T47D (cell line): ENCODE measurements around the gene SLC22A17.
"Not testable (repeated sequence)": the region's sequence is repeated elsewhere in the genome, so short reads cannot be mapped to it uniquely, and the experiment has no call there.

Experiments
- DNase-seq, 2 experiments: peaks; one replicate each; pipeline versions ENCODE4 v3.0.0 to v3.0.0-alpha.2; 2011 to 2012; ENCODE audit warnings: low read depth in 1 of 2, low spot score in 1 of 2
- JUND ChIP-seq: IDR thresholded peaks from 2 replicates; pipeline ENCODE4 v1.6.1; 2012; ENCODE audit warnings: low read depth
- in situ Hi-C: cut with HindIII; loops from 2 replicates; pipeline ENCODE4 v1.10.0; 2016; ENCODE audit warnings: low sequenced_read_pairs, low pct_unique_long_range_greater_than_20kb

Gene SLC22A17

DNA sequence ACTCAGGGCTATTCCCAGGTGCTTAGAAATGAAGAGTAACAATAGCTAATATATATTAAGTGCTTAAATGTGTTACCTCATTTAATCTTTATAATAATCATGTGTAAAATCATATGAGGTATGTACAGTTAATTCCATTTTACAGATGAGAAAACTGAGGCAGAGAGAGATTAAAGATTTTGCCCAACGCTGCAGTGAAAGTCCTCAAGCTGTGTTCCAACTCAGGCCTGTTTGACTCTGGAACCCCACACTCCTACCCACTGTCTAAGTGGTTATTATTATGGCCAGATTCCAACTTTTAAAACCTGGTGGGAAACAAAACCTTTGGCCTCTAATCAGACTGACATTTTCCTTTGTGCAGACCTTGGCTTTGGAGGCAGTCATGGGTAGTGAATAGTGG lies 34.3 kb upstream of the SLC22A17 start:
- in situ Hi-C loops, result no loop called here
- no peak for DNase-seq
- TF ChIP-seq JUND, result no peak

DNA sequence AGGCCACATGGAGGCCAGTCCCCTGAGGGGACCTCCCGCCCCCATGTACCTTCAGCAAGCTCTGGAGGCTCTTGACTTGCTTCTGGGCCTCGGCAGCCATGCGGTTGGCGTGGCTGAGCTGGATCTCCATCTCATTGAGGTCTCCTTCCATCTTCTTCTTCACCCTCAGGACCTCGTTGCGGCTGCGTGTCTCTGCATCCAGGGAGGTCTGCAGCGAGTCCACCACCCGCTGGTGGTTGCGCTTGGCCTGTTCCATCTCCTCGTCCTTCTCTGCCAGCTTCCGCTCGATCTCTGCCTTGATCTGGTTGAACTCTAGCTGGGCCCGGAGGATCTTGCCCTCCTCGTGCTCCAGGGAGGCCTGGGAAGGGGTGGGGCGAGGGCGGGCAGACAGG lies 33.6 kb upstream of the SLC22A17 start:
- DNase-seq, in situ Hi-C loops: not testable (repeated sequence)

DNA sequence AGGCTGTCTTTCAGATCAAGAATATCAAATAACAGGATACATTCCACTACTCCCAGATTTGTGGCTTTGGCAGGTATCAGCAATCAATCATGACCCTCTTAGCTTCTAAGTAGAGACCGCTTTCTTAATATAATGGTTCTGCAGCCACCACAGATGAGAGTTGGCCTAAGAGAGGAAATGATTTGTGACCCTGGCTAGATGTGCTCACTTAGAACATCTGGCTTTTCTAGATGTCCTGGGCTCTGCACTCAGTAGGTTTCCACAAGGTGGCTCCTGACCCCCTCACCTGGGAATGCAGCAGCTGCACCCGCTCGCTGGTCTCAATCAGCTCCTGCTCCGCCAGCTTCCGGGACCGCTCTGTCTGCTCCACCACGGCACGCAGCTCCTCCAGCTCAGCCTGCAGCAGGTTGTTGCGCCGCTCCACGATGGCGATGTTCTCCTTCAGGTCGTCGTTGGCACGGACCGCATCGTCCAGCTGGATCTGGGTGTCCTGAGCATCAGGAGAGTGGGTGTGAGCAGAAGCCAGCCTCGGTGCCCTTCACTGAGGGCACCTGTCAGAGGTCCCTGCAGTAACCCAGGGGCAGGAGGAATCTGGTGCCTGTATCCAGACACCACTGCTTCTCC lies 33.1 kb upstream of the SLC22A17 start:
- TF ChIP-seq JUND, result no peak
- in situ Hi-C loops, result no loop called here
- DNase-seq, result no peak

DNA sequence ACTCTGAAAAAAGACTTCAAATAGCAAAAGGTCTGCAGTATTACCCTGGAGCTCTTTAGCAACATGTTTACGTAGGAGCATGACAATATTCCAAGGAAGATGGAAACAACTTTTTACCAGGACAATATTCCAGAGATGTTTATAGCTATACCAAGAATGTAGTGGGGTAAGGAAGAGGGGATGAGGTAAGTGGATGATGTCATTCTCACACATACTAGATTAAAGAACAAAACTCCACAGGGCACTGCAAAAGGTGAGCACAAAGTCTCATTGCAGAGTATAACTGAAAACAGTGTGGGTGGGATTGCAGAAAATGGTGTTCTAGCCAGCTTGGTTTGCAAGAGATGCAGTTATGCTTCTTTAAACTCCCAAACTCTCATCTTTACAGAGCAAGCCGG lies 32.6 kb upstream of the SLC22A17 start:
- in situ Hi-C loops, result no loop called here
- no peak for DNase-seq
- TF ChIP-seq JUND, result no peak

DNA sequence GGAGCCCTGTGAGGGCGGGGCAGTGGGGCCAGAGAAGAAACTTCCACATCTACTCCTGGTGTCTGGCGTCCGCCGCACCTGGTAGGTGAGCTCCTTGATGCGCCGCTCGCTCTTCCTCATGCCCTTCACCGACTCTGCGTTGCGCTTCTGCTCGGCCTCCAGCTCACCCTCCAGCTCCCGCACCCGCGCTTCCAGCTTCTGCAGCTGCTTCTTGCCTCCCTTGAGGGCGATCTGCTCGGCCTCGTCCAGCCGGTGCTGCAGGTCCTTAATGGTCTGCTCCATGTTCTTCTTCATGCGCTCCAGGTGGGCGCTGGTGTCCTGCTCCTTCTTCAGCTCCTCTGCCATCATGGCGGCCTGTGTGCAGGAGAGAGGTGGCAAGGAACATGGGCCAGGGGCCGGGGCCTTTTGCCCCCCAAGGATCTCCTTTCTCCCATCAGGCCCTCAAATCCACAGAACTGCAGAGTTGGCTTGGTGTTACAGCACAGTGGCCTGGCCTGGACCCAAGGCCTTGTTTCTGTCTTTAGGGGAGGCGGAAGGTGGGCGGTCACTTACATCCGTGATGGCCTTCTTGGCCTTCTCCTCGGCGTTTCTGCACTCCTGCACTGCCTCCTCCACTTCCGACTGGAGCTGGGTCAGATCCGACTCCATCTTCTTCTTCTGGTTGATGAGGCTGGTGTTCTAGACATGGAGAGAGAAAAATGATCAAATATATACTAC lies 31.8 kb upstream of the SLC22A17 start:
- no peak for DNase-seq
- no peak for TF ChIP-seq JUND
- in situ Hi-C loops, result no loop called here

DNA sequence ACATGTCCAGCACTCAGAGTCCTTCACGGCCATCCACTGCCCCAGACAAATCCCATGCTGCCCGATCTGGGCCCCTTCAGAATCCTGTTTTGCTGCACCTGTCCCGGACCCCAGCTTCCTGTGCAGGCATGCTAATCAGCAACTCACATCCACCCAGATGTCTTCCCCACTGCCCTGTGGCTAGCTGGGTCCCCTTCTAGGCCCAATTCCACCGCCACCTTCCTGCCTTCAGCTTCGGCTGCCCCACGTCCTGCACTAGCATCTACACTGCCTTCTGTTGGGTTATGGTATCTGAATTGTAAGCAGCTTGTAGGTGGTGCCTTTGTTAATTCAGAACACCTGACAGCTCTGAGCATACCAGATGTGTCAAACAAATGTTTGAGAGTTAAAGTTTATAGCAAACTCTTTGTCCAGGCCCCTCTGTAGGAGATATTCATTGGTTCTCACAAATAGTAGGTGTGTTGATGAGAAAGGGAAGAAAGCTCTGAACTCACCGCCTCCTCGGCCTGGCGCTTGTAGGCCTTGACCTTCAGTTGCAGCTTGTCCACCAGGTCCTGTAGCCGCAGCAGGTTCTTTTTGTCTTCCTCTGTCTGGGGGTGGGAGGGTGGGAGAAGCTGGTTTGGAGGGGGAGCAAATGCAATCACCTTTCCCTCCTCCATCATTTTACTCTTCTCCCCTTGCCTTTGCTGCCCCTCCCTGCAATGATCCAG lies 30.2 kb upstream of the SLC22A17 start:
- in situ Hi-C loops, result no loop called here
- DNase-seq, result no peak
- TF ChIP-seq JUND, result no peak

DNA sequence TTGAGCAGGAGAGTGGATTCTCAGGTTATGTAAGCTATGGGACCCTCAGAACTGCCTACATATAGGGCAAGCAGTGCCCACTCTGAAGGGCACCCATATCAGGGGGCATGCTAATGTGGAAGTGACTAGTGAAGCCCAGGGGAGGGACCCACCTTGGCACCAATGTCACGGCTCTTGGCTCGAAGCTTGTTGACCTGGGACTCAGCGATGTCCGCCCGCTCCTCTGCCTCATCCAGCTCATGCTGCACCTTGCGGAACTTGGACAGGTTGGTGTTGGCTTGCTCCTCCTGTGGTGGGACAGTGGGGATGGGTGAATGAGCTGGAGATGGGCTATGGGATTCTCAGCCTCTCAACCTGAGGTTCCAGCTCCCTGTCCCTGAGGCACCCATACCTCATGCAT lies 29.6 kb upstream of the SLC22A17 start:
- no peak for TF ChIP-seq JUND
- DNase-seq, result no peak
- in situ Hi-C loops, result no loop called here

DNA sequence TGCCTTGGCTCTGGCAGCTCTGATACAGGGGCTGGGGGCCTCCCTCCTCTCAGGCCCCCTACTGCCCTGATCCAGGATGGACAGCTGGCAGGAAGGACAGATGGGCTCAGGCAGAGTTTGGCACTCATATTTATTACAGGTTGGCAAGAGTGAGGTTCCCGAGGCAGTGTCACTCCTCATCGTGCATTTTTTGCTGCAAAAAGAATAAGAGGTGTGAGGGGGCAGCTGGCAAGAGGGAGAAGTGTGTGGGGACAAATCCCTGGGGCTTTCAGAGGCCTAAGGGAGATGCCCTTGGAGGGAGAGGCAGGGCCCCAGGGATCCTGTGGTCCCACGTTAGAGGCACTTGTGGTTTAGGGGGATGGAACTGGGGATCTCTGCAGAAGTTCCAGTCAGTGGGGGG lies 29.2 kb upstream of the SLC22A17 start:
- in situ Hi-C loops, result no loop called here
- no peak for TF ChIP-seq JUND
- no peak for DNase-seq

DNA sequence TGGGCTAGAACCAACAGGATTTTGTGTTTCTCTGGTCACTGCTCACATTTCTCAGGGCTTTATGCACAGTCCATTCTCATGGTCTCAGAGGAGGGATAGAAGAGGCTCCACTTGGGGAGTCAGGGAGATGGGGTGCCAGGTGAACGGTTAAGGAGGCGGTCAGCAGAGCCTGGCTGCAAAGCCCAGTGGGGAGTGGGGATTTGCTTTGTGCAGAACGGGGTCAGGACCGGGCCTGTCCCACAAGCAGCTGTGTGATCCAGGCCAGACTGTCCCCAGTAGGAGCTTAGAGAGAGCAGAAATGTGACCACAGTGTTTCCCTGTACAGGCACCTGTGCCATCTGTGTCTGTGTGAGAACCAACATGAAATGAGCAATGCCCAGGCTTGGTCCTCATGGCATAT lies 28.3 kb upstream of the SLC22A17 start:
- no peak for TF ChIP-seq JUND

DNA sequence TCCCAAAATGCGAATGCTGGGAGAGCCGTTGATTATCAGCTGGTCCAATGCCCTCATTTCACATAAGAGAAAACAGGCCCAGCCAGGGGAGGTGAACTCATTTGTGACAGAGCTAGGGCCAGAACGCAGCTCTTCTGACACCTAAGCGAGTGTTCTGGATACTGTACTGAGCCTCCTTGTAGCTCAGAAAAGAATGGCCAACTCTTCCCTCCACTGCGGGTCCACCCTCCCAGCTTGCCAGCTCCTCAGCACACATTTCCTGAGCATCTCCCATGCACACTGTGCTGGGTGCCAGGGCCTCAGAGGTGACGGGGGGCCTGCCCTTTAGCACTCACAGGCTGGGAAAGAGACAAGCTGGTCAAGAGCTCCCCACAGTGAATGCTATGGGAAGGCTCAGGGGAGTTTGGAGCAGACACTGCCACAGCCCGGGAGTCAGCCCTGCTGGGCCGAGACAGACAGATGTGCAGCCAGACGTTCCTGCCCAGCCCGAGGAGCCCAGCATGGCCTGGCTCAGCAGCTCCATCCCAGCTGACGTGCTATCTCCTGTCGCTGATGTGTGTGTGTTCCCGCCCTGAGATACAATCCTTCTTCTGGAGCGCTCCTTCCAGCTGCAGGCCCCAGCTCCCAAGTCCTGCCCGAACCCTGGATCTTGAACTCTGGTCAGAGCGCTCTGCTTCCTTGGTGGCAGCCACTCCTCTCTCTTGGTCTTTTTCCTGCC lies 27.7 kb upstream of the SLC22A17 start:
- no peak for TF ChIP-seq JUND
- no peak for DNase-seq
- in situ Hi-C loops, result no loop called here

More for the DNA sequence above, 28.3 kb upstream of the SLC22A17 start:
- DNase-seq, result no peak
- in situ Hi-C loops, result no loop called here

DNA sequence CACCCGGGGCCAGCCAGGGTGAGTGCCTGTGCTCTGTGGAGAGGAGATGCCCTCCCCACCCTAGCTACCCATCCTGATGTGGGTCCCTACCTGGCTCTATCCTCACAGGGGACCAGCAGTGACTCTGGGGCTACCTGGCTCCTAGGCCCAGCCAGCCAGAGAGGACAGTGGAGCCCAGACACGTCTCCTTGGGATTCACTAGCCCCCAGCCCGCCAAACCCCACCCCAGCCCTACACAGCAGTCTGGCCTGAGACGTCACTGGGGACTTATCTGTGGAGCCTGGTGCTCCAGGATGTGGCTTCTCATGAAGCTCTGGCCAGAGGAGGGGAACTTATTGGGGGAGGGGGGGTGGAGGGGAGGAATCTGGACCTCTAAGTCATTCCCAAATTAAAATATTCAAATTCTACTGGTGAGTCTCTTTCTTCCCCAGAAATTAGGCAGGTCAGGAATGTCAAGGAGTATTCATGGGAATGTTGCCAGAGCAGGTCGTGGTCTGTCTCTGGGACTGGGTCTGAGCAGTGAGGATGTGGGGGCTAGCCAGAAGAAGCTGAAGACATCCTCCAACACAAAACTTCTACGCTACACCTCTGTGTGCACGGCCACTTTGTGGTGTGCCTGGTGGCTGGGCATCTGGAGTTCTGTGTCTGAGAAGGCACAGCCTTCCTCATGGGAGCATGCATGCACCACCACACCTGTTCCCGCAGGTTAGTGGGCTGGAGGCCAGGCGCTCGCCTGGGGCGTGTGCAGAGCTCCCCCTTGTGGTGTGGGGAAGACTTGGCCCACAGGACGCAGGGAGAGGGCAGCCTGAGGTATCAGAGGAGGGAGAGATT lies 26.9 kb upstream of the SLC22A17 start:
- no peak for TF ChIP-seq JUND
- in situ Hi-C loops, result no loop called here
- peak; percentile 70 to 77 for DNase-seq

DNA sequence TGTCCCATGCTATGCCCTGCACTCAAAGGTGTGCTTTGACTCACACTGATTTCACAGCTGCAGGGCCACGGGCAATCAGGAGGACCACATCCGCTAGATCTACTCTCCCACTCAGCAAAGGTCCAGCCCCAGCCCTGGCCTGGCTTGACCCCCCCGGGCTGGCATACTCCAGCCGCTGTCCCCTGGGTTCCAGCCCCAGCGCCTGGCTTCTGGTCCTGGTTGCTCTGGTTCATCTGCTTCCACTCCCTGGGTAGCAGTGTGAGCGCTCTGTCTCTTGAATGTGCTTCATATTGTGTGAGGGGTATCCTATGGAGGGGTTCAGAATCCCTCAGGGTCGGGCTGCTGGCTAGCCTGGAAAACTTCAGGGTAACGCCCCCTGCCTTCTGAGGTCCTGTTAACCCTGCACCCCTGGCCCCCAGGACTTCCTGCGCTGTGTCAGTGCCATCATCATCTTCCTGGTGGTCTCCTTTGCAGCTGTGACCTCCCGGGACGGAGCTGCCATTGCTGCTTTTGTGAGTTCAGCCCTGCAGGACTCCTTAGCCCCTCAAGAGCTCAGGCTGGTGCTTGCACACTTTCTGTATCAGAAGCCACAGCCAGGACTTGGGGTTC lies 26.0 kb upstream of the SLC22A17 start:
- no peak for DNase-seq
- no peak for TF ChIP-seq JUND
- in situ Hi-C loops, result no loop called here
